ENCODE data around the gene NTN5.
"Not testable (repeated sequence)": the region's sequence is repeated elsewhere in the genome, so short reads cannot be mapped to it uniquely, and the experiment has no call there.

NTN5 gene

DNA sequence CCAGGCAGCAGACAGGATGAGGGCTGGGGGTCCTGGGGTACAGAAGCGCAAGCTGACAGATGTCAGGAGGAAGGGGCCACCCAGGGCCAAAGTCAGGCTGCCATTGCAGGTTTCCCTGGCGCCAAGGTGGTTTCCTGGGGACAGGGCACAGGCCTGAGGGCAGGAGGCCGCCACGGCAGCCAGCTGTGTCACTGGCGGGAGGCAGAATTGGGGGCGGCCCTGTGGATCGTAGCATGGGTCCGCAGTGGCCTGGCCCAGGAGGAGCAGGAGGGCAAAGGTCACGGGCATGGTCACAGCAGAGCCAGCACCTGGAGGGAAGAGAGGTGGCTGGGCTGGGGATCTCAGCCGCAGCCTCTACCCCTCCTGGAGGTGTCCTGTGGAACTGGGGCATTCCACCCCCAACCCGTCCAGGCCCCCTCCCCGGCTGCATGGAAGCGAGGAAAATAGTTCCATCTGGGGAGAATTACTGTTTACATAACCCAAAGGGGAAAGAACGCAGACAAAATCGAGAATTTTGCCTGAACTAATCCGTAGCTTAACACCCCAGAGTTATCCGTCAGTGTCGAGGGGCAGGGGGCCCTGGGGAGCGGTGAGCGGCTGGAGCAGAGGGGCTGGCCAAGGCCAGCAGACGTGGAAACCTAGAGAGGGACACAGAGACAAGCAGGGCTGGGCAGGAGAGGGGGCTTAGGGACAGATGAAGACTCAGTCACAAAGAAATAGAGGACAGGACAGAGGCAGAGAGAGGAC lies 1.9 kb downstream of the NTN5 start:
- in situ Hi-C loops (cut with MboI; ENCODE audit: low sequenced_read_pairs): no loop called here

DNA sequence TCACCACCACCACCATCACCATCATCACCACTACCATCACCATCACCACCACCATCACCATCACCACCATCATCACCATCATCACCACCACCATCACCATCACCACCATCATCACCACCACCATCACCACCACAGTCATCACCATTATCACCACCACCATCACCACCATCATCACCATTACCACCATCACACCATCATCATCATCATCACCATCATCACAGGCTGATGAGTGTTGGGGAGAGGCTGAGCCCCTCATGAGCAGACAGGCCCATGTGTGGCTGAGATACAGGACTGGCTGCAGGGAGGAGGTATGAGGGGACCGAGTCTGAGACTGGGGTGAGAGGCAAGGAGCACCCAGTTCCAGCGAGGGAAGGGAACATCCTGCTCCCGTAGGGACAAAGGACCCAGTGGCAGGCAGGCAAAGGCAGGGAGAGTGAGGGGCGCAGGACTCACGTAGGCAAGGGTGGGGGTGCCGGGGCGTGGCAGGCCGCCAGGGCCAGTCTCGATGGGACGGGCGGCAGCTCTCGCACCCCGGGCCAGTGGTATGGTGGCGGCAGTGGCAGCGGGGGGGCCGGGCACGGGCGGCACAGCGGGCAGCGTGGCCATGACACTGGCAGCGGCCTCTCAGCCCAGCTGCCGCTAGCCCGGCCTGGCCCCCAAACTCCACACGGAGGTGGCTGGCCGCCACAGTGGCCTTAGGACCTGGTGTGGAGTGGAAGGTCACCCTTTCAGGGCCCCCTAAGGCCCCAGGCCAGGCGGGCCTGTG lies 2.7 kb downstream of the NTN5 start:
- in situ Hi-C loops (cut with MboI; ENCODE audit: low sequenced_read_pairs): no loop called here

DNA sequence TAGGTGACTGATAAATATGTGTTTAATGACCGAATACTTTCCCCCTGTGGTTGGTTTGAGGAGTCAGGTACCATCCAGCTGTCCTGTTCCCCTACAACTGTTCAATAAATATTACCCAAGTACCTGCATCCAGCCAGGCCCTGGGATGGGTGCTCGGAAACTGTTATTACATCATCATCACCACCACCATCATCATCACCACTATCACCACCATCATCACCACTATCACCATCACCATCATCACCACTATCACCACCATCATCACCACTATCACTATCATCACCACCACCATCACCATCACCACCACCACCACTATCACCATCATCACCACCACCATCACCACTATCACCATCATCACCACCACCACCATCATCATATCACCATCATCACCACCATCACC lies 4.1 kb downstream of the NTN5 start:
- in situ Hi-C loops (cut with MboI; ENCODE audit: low sequenced_read_pairs): no loop called here

DNA sequence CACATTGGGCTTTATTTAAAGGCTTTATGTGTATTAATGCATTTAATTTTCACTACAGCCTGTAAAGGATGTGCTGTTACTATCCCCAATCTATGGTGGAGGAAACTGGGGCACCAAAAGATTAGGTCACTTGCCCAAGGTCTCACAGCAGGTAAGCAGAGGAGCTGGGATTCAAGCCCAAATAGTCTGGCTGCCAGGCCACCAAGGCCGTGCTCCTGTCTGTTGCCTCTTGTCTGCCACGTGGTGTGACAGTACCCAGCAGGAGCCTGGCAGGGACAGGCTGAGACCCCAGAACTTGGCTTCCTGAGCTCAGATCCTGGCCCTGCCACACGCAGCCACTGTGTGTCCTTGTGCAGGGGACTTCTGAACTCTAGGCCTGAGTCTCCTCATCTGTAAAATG lies 4.5 kb downstream of the NTN5 start:
- in situ Hi-C loops (cut with MboI; ENCODE audit: low sequenced_read_pairs): no loop called here

DNA sequence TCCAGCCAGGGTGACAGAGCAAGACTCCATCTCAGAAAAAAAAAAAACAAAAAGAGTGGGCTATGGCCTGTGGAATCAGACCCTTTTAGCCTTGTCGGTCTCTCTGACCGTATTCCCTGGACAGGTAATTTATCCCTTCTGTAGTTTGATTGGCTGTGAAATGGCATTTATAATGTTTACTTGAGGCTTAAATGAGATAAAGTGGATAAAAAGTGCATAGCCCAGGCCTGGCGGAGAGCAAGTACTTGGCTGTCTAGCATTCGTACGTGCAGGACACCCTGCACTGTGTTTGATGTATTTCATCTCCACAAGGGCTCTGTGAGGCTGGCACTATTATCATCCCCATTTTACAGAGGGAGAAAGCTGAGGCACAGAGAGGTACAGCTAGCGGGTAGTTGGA lies 7.0 kb downstream of the NTN5 start:
- in situ Hi-C loops (cut with MboI; ENCODE audit: low sequenced_read_pairs): no loop called here

DNA sequence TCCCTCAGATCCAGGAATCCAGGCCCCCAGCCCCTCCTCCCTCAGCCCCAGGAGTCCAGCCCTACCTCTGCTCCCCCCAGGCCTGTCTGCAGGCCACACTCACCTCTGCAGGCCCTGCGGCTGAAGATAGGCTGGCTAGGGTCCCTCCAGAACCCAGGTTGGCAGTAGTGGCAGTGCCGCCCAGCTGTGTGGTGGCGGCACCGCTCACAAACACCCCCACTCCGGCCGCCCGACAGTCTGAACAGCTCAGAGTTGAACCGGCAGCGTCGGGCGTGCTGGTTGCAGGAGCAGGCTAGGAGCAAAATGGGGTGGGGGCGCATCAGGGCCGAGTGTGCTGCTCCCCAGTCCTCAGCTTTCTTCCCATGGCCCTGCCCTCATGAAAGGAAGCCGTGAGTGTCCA lies 8.3 kb downstream of the NTN5 start:
- in situ Hi-C loops (cut with MboI; ENCODE audit: low sequenced_read_pairs): no loop called here

DNA sequence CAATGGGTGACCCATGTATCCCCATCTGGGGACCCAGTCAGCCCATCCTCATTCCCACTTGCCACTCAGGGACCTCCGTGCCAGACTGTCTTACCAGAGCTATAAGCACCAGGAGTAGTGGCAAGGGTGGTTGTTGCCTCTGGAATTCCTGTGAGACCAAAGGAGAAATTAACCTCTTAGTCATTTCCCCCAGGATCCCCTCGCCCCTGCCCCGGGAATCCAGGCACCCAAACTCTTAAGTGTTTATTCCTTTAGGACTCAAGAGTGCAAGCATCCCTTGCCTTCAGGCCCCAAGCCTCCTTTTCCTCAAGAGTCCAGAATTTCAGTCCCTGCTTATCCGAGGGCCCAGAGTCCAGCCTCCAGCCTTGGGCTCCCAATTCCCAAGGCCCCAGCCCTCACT lies 9.2 kb downstream of the NTN5 start:
- in situ Hi-C loops (cut with MboI; ENCODE audit: low sequenced_read_pairs): no loop called here

DNA sequence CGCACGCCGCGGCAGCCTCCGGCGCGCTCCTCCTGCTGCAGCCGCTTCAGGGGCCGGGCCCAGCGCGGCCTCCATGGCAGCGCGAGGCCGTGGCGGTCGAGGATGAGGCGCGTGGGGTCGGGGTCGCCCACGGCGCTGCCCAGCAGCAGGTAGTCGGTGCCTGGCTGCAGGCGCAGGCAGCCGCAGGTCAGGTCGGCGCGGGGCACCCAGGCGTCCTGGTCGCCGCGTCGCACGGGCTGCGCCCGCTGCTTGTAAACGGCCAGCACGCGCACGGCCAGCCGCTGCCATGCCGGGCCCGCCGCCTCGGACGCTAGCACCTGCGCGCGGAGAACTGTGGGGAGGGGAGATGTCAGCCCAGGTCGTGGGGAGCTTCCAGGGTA lies 11.1 kb downstream of the NTN5 start:
- in situ Hi-C loops (cut with MboI; ENCODE audit: low sequenced_read_pairs): no loop called here

DNA sequence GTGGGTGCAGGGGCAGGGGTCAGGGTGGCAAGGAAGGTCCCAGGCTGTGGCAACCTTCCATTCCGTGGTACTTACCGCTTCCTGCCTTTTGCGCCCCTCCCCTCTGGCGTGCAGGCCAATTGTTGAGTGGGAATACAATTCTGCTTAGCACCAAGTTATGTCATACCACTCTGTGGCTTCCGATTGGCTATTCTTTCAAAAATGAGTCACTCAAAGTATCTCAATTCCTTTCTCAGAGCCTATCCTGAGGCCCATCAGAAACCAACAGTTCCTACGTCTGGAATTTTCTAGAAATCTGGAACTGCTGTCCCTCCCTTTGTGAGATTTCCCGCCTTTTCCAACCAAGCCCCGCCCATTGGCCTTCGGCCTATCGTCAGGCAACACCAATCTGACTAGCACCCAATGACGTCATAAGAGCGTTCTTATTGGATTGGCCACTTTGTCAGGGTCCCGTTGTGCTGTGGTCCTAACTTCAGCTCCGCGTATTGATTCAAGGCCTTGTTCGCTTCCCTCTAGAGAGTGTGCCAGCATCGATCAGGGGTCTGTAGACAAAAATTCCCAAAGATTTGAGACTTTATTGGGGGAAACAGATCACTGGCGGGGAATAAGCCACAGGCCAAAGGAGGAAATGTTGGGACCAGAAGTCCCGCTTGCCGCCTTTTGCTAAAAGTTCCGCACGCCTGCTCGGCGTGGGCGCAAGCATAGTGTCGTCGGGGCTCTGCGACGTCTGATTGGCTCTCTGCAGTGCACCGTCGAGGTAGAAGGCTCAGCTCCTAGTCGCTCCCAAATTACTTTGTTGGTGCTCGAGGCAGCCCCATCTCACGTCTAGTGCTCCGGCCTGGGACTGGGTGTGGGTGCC lies 11.7 kb downstream of the NTN5 start:
- in situ Hi-C loops (cut with MboI; ENCODE audit: low sequenced_read_pairs): no loop called here

DNA sequence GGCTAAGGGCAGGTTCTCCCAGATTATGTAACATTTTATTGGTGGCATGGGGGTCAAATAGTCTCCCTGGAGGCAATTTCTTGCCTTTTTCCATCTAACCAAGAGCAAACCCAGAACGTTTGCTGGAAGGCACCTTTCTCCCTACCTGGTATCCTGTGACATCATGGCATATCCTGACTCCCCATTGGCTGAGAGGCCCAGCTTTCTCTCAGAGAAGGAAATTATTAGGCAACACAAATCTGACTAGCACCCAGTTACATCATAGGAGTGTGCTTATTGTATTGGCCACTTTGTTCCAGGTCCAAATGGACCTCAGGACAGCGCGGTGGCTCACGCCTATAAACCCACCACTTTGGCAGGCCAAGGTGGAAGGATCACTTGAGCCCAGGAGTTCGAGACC lies 13.0 kb downstream of the NTN5 start:
- in situ Hi-C loops (cut with MboI; ENCODE audit: low sequenced_read_pairs): no loop called here

DNA sequence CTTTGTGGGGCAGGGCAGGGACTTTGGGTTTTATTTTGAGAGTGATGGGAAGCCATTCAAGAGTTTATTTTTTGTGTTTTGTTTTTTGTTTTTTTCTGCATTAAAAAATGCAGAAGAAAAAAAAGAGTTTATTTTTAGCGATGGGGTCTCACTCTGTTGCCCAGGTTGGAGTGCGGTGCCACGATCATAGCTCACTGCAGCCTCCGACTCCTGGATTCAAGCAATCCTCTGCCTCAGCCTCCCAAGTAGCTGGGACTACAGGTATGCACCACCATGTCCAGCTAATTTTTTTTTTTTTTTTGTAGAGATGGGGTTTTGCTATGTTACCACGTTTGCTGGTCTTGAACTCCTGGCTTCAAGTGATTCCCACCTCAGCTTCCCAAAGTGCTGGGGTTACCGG lies 14.3 kb downstream of the NTN5 start:
- in situ Hi-C loops (cut with MboI; ENCODE audit: low sequenced_read_pairs): no loop called here

DNA sequence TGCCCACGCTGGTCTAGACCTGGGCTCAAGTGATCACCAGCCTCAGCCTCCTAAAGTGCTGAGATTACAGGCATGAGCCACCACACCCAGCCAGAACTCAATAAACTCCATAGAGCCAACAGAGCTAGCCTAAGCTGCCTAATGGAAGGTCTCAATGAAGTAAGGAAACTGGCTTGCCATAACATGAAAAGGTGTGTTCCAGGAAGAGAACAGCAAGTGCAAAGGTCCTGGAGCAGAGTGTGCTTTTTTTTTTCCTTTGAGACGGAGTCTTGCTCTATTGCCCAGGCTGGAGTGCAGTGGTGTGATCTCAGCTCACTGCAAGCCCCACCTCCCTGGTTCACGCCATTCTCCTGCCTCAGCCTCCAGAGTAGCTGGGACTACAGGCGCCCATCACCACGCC lies 15.0 kb downstream of the NTN5 start:
- in situ Hi-C loops (cut with MboI; ENCODE audit: low sequenced_read_pairs): not testable (repeated sequence)

DNA sequence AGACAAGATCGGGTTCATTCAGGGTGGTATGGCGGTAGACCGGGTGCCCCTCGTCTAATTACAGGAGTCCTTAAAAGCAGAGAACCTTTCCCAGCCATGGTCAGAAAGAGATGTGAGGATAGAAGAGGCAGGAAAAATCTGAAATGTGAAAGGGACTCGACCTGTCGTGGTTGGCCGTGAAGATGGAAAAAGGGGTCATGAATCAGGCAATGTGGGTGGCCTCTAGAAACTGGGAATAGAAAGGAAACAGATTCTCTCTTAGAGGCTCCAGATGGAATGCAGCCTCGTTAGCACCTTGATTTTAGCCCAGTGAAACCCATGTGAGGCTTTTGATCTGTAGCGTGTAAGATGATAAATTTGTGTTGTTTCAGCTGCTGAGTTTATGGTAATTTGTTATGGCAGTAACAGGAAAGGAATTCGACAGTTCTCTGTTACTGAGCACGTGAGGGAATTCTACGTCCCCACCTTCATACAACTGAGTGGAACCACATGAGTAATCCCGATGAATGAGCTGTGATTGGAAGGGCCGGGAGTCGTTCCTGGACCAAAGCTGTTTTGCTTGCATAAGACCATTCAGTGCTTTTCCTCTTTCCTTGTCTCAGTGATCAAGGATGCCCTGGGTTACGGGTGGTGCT lies 15.9 kb downstream of the NTN5 start:
- in situ Hi-C loops (cut with MboI; ENCODE audit: low sequenced_read_pairs): no loop called here

DNA sequence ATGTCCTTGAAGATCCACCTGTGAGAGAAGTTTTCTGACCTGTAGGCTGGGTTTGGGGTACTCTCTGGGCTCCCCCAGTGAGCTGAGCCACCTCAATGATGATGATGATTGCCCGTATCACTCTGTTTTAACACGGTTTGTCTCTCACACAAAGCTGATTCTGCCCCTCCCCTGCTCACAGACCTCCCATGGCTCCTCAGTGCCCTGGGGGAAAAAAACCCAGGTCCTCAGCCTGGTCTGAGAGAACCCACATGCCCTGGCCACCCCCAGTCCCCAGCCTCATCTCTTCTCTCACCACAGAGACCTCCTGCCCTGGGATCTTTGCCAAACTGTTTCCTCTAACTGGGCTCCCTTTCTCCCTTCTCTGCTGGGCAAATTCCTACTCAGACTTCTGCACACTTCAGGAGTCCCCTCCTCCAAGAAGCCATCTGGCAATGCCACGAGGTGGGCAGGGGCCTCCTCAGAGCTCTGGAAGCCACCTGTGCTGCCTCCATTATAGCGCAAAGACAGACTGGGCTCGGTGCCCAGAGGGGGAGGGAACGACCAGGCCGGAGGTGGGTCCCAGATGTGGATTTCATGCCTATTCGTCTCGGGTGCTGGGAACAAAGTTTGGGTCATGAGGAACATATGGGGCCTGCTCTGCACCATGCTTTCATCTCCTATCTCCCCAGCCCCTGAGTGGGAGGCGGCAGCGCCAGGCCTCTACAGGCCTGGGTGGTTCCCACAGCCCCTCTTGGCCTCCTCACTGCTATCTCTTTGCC lies 18.3 kb downstream of the NTN5 start:
- in situ Hi-C loops (cut with MboI; ENCODE audit: low sequenced_read_pairs): no loop called here

DNA sequence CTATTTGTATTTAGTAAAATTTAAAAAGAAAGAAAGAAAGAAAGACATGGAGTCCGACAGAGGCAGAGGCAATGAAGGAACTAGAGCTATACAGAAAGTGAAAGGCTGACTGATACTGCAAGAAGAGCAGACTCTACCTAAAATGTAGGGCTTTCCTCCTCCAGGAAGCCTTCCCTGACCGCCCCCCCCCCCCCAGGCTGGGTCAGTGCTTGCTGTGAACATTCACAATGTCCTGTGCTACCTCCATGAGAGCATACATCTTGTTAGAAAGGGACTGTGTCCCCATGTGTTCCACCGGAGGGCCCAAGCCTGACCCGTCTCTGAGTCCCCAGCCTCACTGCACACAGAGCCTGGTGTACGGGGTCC lies 21.2 kb downstream of the NTN5 start:
- in situ Hi-C loops (cut with MboI; ENCODE audit: low sequenced_read_pairs): no loop called here

DNA sequence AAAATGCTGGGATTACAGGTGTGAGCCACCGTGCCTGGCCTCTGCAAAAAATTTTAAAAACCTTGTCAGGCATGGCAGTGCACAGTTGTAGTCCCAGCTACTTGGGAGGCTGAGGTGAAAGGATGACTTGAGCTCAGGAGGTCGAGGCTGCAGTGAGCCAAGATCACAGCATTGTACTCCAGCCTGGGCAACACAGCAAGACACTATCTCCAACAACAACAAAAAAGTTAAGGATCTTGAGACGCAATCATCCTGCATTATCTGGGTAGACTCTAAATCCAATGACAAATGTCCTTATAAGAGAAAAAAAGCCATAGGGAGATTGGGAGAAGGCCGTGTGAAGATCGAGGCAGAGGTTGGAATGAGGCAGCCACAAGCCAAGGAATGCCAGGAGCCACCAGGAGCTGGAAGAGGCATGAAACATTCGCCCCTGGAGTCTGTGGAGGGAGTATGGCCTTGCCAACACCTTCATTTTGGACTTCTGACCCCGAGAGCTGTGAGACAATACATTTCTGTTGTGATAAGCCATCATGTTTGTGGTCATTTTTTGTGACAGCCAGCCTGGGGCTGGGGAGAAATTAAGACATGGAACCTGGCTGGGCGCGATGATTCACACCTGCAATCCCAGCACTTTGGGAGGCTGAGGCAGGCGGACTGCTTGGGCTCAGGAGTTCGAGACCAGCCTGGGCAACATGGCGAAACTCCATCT lies 21.7 kb downstream of the NTN5 start:
- in situ Hi-C loops (cut with MboI; ENCODE audit: low sequenced_read_pairs): no loop called here

DNA sequence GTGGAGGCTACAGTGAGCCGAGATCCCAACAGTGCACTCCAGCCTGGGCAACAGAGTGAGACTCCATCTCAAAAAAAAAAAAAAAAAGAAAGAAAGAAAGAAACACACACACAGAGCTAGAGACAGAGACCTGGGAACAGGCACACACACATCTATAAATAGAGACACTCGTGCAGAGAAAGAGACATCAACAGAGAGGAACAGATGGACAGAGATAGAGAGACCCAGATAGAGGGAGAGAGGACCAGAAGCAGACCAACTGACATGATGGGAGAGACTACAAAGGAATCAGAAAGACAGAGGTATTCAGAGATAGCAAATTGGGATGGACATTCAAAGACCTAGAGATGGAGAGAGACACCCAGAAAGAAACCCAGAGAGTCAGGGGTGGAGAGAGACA lies 24.7 kb downstream of the NTN5 start:
- in situ Hi-C loops (cut with MboI; ENCODE audit: low sequenced_read_pairs): loop anchor here (25.0 kb wide), 1 partner anchor 314 kb away; the partner anchor contains the start of genes BAX and FTL

DNA sequence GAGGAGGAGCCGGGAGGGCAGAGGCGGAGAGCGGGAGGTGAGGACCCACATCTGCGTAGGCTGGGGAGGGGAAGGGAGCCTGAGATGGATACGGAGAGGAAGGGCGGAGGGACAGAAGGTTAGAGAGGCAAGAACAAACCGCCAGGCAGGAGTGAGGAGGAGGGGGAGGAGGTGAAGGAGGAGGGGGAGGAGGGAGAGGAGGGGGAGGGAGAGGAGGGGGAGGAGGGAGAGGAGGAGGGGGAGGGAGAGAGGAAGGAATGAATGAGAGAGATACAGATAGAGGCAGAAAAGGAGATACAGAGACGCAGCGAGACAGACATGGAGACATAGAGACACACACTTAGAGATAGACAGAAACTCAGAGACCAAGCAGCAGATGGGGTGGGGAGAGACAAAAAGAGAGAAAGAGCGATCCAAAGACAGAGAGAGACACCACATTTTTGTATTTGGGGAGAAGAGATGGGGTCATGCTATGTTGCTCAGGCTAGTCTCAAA lies 26.0 kb downstream of the NTN5 start:
- in situ Hi-C loops (cut with MboI; ENCODE audit: low sequenced_read_pairs): loop anchor here (25.0 kb wide), 1 partner anchor 316 kb away; the partner anchor contains the start of genes BAX and FTL

DNA sequence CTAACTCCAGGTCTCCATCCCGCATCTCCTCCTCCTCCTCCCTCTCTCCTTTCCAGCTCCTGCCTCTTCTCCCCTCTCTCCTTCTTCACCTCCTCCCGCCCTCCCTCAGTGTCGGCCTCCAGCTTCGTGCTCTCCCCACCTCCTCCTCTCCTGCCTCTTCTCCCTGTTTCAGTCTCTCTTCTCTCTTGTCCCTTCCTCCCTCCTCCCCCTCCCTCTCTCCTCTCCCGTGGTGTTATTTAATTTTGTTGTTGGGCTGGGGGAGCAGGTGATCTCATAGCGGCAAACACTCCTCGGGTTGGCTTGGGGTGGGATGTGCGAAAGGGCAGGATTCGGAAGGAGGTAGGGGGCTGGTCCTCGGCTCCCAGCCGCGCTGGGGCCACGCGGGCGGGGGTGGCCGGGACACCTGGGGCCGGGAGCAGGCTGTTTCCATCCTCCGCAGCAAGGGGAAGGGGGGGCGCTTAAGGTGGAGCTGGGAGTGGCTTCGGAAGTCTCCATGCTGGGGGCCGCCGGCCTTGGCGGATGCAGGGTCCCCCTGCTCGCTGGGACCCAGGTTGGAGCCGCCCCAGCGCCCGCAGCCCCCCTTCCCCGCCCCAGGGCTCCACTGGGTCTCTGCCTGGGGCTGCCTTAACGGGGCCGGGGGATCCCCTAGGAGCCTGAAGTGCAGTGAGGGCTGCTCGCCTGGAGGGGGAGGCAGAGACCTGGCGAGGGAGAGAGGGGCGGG lies 26.7 kb downstream of the NTN5 start, which contains the start of gene CA11:
TSS of gene CA11 (minus strand) at position 187 of the 721 bp plus-strand sequence. CDS start 555 bp downstream, outside the sequence.
- in situ Hi-C loops (cut with MboI; ENCODE audit: low sequenced_read_pairs): loop anchor here (25.0 kb wide), 1 partner anchor 316 kb away; the partner anchor contains the start of genes BAX and FTL

Data from HL-60/S4 treated with retinoic acid at 250 ng/mL for 4 days and 3 days (cell line).